GM06990 (cell line): ENCODE measurements around the gene DKK1.
A peak's percentile ranks its signal among the peaks of the same experiment; 100 is the strongest.

Experiments used
- DNase-seq: peaks from one replicate; pipeline ENCODE4 v3.0.0-alpha.2; 2011; ENCODE audit not compliant: insufficient read length; ENCODE audit errors: extremely low read depth
- H3K27me3 ChIP-seq: replicated peaks from 2 replicates; pipeline ENCODE4 v1.6.0; 2011; ENCODE audit warnings: low read length; ENCODE audit not compliant: control insufficient read depth, insufficient read depth
- H3K36me3 ChIP-seq: 2 replicates; pipeline ENCODE4 v1.5.1; 2011; ENCODE audit warnings: low read length; ENCODE audit not compliant: control insufficient read depth, insufficient read depth
- H3K4me3 ChIP-seq: replicated peaks from 2 replicates; pipeline ENCODE4 v1.5.1; 2011; ENCODE audit warnings: low read depth, mild to moderate bottlenecking, control low read depth, low read length
- TF ChIP-seq, protein P1 (sequence below): IDR thresholded peaks from 2 replicates; pipeline ENCODE4 v1.5.1; 2011; ENCODE audit warnings: low read length, control low read depth, mild to moderate bottlenecking, inconsistent platforms; ENCODE audit not compliant: insufficient read depth, poor library complexity, severe bottlenecking

The DKK1 gene

DNA sequence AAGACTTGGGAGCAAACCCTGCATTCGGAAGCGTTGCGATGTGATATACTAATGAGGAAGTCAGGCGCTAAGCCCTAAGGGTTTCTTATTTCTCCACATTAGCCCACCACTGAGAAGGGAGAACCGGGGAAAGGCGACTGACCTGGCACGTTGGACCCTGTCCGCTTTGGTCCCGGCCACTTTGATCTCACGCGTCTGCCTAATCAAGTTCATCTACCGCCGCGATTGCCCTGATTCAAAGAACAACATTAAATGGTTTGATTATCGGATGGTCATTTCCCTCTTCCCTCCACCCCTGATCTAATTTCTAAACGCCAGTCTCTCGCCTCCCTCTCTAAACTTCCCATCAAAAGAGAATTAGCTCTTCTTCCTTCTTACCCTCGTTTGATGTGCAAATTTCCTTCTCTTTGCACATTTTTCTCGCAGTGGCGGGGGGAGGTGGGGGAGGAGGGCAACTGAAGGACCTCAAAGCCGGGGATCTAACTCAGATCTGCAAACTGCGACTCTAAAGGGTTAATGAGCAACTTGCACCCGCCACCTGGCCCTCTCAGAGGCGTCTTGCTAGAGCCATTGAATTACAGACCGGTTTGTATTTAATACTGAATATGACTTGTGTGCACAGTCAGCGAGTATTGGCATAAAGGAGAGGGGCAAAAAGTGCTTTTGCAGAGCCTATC lies 687 bp upstream of the DKK1 start:
- H3K36me3 ChIP-seq = no peaks in the 10 kb centered on the region
- DNase-seq = peak; percentile 1
- TF ChIP-seq, protein P1, sequence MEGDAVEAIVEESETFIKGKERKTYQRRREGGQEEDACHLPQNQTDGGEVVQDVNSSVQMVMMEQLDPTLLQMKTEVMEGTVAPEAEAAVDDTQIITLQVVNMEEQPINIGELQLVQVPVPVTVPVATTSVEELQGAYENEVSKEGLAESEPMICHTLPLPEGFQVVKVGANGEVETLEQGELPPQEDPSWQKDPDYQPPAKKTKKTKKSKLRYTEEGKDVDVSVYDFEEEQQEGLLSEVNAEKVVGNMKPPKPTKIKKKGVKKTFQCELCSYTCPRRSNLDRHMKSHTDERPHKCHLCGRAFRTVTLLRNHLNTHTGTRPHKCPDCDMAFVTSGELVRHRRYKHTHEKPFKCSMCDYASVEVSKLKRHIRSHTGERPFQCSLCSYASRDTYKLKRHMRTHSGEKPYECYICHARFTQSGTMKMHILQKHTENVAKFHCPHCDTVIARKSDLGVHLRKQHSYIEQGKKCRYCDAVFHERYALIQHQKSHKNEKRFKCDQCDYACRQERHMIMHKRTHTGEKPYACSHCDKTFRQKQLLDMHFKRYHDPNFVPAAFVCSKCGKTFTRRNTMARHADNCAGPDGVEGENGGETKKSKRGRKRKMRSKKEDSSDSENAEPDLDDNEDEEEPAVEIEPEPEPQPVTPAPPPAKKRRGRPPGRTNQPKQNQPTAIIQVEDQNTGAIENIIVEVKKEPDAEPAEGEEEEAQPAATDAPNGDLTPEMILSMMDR = no peak
- H3K4me3 ChIP-seq = no peak overlapping the region
- H3K27me3 ChIP-seq = peaks cover 6% of the 10 kb centered on the region

DNA sequence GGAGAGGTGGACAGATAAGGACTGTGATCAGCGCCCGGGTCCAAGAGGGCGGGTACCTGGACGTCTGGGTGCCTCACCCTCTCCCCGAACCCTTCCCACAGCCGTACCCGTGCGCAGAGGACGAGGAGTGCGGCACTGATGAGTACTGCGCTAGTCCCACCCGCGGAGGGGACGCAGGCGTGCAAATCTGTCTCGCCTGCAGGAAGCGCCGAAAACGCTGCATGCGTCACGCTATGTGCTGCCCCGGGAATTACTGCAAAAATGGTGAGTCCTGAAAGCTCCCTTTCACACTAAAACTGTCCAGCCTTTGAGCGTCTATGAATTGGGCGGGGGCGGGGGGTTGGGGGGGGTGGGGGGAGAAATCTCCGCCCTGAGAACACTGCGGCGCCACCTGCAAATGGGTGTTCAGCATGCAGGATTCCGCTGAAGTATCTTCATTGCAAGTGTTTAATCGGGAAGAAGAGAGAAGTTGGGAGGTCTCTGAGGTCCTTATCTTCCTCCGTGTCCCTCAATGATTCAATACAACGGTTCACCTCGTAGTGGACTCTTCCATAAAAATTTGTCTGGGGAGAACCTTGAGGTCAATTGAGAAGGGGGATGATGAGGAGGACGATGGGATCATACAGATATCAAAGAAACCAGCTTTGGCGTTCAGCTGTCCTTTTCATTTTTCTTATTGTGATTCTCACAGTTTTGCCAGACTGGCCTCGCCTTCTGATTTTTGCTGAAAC lies 906 bp downstream of the DKK1 start:
- no peak overlapping the region for H3K4me3 ChIP-seq
- TF ChIP-seq, protein P1 = no peak
- H3K27me3 ChIP-seq = peaks cover 3% of the 10 kb centered on the region
- no peak for DNase-seq
- no peaks in the 10 kb centered on the region for H3K36me3 ChIP-seq

DNA sequence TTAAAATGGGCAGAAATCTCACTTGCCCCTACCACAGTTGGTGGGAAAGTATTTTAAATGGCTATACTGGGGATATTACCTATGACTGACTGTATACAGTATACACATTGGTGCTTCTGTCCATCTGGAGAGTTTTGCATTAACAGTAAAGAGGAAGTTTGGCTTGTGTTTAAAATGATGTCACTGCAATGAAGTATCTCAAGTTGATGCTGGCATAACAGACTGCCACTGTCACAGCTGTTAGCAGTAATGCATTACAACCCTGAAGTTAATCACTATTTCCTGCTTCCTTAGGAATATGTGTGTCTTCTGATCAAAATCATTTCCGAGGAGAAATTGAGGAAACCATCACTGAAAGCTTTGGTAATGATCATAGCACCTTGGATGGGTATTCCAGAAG lies 1.9 kb downstream of the DKK1 start:
- TF ChIP-seq, protein P1 = no peak
- Histone ChIP-seq H3K36me3 (no peaks in the 10 kb centered on the region), H3K27me3 (peaks cover 3% of the 10 kb centered on the region), H3K4me3 (no peak overlapping the region)
- DNase-seq = no peak

DNA sequence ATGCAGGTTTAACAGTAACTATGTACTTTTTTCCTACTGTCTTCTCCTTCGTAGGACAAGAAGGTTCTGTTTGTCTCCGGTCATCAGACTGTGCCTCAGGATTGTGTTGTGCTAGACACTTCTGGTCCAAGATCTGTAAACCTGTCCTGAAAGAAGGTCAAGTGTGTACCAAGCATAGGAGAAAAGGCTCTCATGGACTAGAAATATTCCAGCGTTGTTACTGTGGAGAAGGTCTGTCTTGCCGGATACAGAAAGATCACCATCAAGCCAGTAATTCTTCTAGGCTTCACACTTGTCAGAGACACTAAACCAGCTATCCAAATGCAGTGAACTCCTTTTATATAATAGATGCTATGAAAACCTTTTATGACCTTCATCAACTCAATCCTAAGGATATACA lies 2.4 kb downstream of the DKK1 start:
- no peak overlapping the region for H3K4me3 ChIP-seq
- no peak for DNase-seq
- TF ChIP-seq, protein P1 = no peak
- peaks cover 3% of the 10 kb centered on the region for H3K27me3 ChIP-seq
- H3K36me3 ChIP-seq = no peaks in the 10 kb centered on the region

DNA sequence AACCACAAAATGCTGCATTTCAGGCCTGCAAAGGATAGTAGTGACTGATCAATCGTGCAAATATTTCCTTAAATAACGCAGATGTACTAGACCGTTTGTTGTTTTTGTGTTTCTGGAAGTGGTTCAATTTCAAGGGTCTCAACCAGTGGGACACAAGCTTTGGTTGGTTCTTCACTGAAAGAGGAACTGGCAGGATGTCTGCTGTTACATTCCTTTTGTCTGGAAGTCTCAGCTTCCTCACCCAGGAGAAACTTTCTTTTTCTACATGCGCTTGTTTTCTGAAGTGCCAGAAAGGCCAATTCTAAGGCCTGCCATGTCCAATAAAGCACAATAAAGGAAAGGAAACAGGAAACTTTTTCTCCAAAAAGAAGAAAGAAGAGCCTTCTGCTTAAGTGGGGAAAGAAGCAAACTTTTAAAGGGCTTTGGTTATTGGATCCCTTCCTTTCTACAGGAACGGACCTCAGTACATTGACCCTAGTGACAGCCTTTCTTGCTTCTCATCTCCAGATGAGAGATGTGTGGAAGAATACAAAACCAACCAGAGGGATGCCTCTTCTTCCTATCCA lies 4.1 kb downstream of the DKK1 start:
- Histone ChIP-seq H3K36me3 (no peaks in the 10 kb centered on the region), H3K4me3 (no peak overlapping the region), H3K27me3 (peaks cover 3% of the 10 kb centered on the region)
- TF ChIP-seq, protein P1 = no peak
- no peak for DNase-seq
